Erythroblast (primary cell): ENCODE measurements around the gene NAP1L4.

Experiments used
- GATA1 ChIP-seq: IDR thresholded peaks from 2 replicates; pipeline ENCODE4 v1.6.1; 2011; ENCODE audit warnings: low read depth, mild to moderate bottlenecking, control low read depth, low read length, moderate library complexity
- POLR2A ChIP-seq: IDR thresholded peaks from 2 replicates; pipeline ENCODE4 v1.6.1; 2011; ENCODE audit warnings: mild to moderate bottlenecking, low read length

- TF ChIP-seq POLR2A = no peak
- no peak for TF ChIP-seq GATA1
Observed at GRCh38 chr11:2916892-2917645, 75.1 kb downstream of the NAP1L4 start.
